AG09319 (cell line): ENCODE results near the gene SEC16A.

Source experiments
- DNase-seq: peaks from one replicate; pipeline ENCODE4 v3.0.0-alpha.2; 2010; ENCODE audit warnings: low read depth; ENCODE audit errors: extremely low read depth
- TF ChIP-seq, protein P1 (sequence below): IDR thresholded peaks from 2 replicates; pipeline ENCODE4 v1.5.1; 2011; ENCODE audit warnings: low read depth, mild to moderate bottlenecking, inconsistent platforms, low read length, moderate library complexity

The SEC16A gene

DNA sequence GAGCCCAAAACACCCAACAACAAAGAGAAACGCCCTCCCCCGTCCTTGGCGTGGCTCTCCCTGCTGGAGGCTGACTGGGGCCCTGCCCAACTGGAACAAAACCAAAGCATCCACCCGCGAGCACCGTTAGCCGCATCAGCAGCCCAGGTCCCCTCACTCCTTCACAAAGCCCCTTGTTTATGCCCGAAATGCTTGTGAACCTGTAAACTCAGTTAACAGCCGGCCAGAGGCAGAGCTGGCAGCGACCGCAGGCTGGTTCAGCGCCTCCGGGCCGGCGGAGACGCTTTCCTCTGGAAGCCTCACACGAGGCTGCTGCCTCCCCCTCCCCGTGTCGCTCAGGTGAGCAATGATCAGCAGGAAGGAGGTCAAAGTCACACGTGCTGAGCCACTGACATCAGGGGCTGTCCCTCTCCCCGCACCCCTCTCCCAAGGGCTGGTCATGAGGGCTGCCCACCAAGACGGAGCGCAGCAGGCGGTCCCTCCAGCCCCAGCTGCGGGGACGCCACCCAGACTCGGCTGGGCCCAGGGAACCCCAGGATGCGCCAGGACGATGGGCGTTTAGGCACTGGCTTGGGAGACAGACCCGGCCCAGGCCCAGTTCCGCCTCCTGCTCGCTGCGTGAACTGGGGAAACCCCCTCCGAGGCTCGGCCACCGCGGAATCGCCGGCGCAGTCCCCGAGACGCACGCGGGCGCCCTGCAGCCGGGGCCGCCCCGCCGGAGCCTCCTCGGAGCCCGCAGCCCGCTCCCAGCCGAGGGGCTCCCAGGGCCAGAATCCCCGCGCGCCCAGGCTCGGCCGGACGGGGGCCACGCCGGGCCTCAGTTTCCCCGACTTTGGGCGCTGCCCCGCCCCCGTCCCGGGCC lies 83.4 kb downstream of the SEC16A start:
- no peak for DNase-seq
- TF ChIP-seq, protein P1, sequence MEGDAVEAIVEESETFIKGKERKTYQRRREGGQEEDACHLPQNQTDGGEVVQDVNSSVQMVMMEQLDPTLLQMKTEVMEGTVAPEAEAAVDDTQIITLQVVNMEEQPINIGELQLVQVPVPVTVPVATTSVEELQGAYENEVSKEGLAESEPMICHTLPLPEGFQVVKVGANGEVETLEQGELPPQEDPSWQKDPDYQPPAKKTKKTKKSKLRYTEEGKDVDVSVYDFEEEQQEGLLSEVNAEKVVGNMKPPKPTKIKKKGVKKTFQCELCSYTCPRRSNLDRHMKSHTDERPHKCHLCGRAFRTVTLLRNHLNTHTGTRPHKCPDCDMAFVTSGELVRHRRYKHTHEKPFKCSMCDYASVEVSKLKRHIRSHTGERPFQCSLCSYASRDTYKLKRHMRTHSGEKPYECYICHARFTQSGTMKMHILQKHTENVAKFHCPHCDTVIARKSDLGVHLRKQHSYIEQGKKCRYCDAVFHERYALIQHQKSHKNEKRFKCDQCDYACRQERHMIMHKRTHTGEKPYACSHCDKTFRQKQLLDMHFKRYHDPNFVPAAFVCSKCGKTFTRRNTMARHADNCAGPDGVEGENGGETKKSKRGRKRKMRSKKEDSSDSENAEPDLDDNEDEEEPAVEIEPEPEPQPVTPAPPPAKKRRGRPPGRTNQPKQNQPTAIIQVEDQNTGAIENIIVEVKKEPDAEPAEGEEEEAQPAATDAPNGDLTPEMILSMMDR: no peak

DNA sequence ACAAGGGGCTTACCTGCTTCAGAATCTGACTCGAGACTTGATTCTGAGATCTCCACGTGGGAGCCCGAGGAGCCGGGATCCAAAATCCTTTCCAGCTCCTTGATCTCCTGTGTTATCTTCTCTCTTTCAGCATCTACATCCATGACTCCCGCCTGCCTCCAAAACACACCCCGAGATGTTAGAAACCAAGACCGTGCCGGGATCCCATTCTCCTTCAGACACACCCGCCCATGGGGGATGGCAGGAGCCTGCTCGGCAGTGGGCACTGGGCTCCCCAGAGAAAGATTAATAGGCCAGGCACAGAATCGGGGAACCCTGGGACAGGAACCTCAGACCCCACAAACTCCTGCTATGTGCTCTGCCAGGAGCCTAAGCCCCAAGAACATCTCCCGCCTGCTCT lies 84.6 kb downstream of the SEC16A start:
- TF ChIP-seq, protein P1: no peak
- no peak for DNase-seq

DNA sequence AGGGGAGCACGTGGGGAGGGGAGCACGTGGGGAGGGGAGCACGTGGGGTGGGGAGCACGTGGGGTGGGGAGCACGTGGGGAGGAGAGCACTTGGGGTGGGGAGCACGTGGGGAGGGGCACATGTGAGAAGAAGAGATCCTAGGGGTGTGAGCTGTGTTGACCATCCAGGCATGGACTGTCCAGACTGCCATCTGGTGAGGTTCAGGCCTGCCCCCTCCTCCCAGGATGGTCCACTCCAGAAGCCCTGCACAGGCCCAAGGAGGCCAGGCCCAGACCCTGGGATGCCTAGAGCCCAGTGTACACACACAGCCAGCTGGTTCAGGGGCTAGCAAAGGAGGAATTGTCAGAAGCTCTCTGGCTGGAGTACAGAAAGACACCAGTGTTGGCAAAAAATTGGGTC lies 85.2 kb downstream of the SEC16A start:
- DNase-seq: no peak
- TF ChIP-seq, protein P1: no peak

DNA sequence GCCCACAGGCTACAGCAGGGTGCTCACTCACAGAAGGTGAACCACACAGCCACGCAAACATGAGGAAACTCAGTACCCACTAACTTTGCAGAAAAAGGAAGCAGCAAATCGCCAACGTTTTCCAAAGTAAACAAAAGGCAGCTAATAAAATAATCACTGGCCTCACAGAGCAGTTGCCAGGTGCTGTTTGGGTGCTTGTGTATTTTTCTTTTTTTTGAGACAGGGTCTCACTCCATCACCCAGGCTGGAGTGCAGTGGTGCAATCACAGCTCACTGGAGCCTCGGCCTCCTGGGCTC lies 86.7 kb downstream of the SEC16A start:
- no peak for DNase-seq
- TF ChIP-seq, protein P1: no peak

DNA sequence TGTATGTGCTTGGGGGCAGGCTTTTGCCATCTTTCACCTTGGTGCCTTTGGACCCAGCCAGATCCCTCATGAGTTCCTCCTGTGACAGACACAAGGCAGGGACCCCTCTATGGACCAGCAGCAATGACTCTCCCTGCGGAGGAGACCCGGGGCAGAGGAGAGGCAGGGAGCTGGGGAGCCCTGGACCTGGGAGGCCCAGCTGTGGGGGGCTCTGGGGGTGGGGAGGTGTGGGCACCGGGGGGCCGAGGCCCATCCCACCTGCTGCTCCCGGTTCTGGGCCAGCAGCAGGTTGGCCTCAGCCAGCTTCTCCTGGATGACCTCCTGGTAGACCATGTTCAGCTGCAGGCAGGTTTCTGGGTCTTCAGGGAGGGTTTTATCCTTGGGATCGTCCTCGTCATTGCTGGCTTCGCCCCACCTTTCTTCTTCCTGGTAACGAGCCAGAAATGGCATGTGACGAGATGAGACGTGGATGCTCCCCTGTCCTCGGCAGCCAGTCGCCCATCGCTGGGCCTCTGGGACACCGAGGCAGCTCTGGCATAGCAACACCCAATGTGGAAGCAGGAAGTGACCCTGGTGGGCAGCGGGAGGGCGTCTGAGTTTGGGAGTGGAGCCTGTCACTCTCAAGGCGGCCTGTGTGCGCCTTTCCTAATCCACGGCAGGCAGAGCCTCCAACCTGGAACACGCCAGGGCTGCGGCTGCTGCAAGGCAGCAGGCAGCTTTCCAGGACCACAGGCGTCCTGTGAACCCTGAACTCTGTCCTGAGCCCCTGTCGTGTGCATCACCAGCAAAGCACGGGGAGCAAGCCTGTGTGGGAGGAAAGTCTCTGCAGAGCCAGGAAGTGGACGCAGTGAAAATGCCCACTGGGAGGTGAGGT lies 87.3 kb downstream of the SEC16A start:
- TF ChIP-seq, protein P1: no peak

DNA sequence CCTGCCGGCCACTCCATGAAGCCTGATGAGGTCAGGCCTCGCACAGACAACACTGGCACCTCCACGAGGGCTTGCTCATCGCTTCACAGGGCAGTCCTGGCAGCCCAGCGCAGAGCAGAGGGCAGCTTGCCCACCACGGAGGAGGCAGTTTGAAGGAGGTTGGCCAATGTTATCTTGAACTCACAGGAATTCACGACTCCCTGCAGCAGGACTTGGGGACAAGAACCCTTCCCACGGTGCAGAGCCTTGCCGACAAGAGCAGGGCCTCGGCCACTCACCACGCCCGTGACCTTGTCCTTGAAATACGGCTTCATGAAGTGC lies 87.9 kb downstream of the SEC16A start:
- TF ChIP-seq, protein P1: no peak
- no peak for DNase-seq

More for the DNA sequence above, 87.3 kb downstream of the SEC16A start:
- DNase-seq: no peak
